SJSA1 (cell line): ENCODE results near the gene OST4. TPM values are rescaled to one million over a fixed set of nuclear protein-coding genes. Genes with fewer than 3 reads are reported as not detected.
"Not testable (repeated sequence)": the region's sequence is repeated elsewhere in the genome, so short reads cannot be mapped to it uniquely, and the experiment has no call there.

ENCODE experiments used
- DNase-seq, 2 experiments: peaks; one replicate each; pipeline ENCODE4 v3.0.0-alpha.2; 2015 to 2020; ENCODE audit warnings: low spot score in 2 of 2, low read depth in 1 of 2
- H3K27ac ChIP-seq: fragments of 250-450 bp; sonication (Bioruptor Pico); 2 replicates; pipeline ENCODE4 v1.5.1; 2020; ENCODE audit warnings: mild to moderate bottlenecking, moderate library complexity
- H3K27me3 ChIP-seq: fragments of 250-450 bp; sonication (Bioruptor Pico); replicated peaks from 2 replicates; pipeline ENCODE4 v1.5.1; 2020; ENCODE audit warnings: mild to moderate bottlenecking, moderate library complexity
- H3K36me3 ChIP-seq: fragments of 250-450 bp; sonication (Bioruptor Pico); 2 replicates; pipeline ENCODE4 v1.5.1; 2020; ENCODE audit warnings: mild to moderate bottlenecking
- H3K4me1 ChIP-seq: fragments of 250-450 bp; sonication (Bioruptor Pico); replicated peaks from 2 replicates; pipeline ENCODE4 v1.6.1; 2021; ENCODE audit warnings: mild to moderate bottlenecking
- H3K4me3 ChIP-seq: fragments of 250-450 bp; sonication (Bioruptor Pico); 2 replicates; pipeline ENCODE4 v1.5.1; 2020; ENCODE audit warnings: mild to moderate bottlenecking
- H3K9me3 ChIP-seq: fragments of 250-450 bp; sonication (Bioruptor Pico); replicated peaks from 2 replicates; pipeline ENCODE4 v1.5.1; 2020; ENCODE audit warnings: mild to moderate bottlenecking
- total RNA-seq: library from RNA; depleted of rRNA; stranded (reverse); fragments of >200 nt; shearing (Covaris generic); gene quantifications from 2 replicates; pipeline ENCODE4 v1.2.3, GENCODE V29; 2014

Gene OST4
- total RNA-seq, 1 experiment from 2014 or later = 322 TPM

DNA sequence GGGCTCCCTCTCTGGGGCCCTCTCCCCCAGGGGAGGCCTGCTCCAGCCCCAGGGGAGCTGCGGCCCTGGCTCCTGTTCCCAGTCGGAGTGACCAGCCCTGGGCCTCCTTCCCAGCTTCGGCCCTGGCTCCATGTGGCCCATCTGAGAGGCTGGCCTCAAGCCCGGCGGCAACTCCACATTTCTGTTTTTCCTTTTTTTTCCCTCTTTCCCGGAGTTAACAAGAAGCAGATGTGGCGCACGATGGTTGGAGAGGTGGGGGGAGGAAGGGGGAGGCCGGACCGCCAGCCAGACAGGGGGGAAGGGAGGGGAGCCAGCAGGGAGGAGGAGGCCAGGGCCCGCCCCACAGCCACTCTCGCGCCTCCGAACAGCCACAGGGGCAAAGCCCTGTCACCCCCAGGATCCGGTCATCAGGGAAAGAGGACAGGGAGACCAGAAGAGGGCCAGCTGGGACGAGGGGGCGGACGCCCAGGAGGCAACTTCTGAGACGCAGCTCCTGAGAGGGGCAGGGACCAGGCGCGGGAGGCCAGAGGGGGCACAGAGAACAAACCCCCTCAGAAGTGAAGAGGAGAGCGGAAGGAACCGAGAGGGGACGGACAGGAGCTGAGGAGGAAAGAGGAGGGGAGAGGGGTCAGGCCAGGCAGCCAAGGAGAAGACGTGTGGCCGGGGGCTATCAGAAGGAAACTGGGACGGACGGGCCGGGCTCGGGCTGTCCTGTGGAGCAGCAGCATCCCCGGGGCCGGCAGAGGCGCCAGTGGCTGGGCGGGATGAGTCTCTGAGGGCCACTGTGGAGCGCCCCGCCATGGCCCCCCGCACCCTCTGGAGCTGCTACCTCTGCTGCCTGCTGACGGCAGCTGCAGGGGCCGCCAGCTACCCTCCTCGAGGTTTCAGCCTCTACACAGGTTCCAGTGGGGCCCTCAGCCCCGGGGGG is 7.1 kb upstream of the OST4 start, which contains the start of gene EMILIN1:
TSS of gene EMILIN1 (plus strand) at position 349 of the 928 bp plus-strand sequence. CDS start at position 800, 451 bp downstream.
- no peaks in the 10 kb centered on the region for H3K27me3 ChIP-seq
- DNase-seq = peak; percentile 93 to 96
- peaks cover 59% of the 10 kb centered on the region for H3K4me1 ChIP-seq
- H3K36me3 ChIP-seq = peaks cover 32% of the 10 kb centered on the region
- no peaks in the 10 kb centered on the region for H3K9me3 ChIP-seq
- H3K27ac ChIP-seq = peak within 1 kb of the TSS; percentile 54
- peak within 1 kb of the TSS; percentile 52 for H3K4me3 ChIP-seq

GRCh38 chr2:27077231-27077630 is 5.8 kb upstream of the OST4 start:
- no peak for DNase-seq

DNA sequence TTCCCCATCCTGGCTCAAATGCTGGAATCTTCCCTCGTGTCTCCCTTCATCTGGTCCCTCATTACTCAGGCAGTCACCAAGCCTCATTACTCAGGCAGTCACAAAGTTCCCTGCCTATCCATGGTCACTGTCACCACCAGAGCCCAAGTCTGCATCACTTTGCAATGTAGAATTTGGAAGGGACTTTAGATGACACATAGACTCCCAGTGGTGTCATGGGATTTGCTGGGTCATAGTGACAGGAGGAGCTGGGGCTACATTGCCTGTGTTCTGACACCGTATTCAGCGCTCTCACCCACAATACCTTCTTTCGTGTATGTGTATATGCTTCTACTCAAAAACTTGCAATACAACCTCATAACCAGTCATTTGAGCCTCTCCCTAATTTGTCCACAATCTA is 4.9 kb upstream of the OST4 start:
- no peaks in the 10 kb centered on the region for H3K27me3 ChIP-seq
- no peak for DNase-seq
- peaks cover 14% of the 10 kb centered on the region for H3K36me3 ChIP-seq
- H3K27ac ChIP-seq = no peak overlapping the region
- H3K4me1 ChIP-seq = peaks cover 67% of the 10 kb centered on the region
- H3K4me3 ChIP-seq = no peak overlapping the region
- H3K9me3 ChIP-seq = no peaks in the 10 kb centered on the region

More at GRCh38 chr2:27077231-27077630, 5.8 kb upstream of the OST4 start:
- H3K4me3 ChIP-seq = no peak overlapping the region
- no peaks in the 10 kb centered on the region for H3K27me3 ChIP-seq
- peaks cover 67% of the 10 kb centered on the region for H3K4me1 ChIP-seq
- H3K9me3 ChIP-seq = no peaks in the 10 kb centered on the region
- no peak overlapping the region for H3K27ac ChIP-seq
- H3K36me3 ChIP-seq = peaks cover 21% of the 10 kb centered on the region

DNA sequence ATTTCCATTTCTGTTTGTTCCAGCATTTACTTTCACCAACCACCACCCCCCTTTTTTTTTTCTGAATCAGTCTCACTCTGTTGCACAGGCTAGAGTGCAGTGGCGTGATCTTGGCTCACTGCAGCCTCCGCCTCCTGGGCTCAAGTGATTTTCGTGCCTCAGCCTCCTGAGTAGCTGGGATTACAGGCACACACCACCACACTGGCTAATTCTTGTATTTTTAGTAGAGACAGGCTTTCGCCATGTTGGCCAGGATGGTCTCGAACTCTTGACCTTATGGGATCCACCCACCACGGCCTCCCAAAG is 4.1 kb upstream of the OST4 start:
- not testable (repeated sequence) for H3K9me3 ChIP-seq, DNase-seq, H3K27me3 ChIP-seq, H3K27ac ChIP-seq, H3K4me3 ChIP-seq
- Histone ChIP-seq H3K36me3 (peaks cover 17% of the 10 kb centered on the region), H3K4me1 (peaks cover 62% of the 10 kb centered on the region)

DNA sequence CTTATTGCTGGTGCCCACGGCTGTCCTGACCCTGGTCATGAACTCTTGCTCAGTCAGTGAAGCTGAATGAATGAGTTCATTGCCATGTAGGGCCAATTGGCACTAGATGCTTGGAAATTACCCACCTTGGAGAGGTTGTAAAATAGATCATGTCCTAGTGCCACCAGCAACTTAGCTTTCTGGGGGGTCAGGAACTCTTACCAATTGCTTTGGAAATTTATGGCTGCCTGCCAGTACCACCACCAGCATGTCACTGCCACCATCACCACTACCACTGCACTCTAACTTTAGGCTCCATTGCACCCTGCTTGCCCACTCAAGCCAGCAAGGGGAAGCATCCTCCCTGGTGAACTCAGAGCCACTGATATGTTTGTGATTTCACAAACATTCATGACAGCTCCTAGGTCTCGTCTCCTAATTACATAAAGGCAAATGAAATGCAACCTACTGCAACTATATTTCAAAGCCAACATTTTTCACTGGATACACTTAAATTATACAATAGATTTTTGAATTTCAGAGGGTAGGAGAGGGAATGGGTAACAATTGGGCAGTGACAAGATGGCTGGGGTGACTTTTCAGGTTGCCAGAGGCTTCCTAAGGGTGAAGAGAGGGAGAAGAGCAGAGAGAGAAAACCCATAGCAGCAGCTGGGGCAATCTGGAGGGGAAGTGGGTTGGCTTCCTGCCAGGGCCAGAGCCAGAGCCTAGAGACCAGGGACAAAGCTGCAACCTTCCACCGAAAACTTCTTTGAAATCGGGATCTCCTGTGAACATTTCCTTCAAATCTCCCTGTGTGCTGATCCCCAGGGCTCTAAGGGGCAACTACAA is 3.5 kb upstream of the OST4 start:
- no peak for DNase-seq
- Histone ChIP-seq H3K9me3 (no peaks in the 10 kb centered on the region), H3K4me1 (peaks cover 62% of the 10 kb centered on the region), H3K27ac (no peak overlapping the region), H3K36me3 (peaks cover 19% of the 10 kb centered on the region), H3K4me3 (no peak overlapping the region), H3K27me3 (no peaks in the 10 kb centered on the region)

GRCh38 chr2:27073782-27074181 is 2.3 kb upstream of the OST4 start:
- Histone ChIP-seq H3K4me1 (peaks cover 52% of the 10 kb centered on the region), H3K27me3 (no peaks in the 10 kb centered on the region), H3K4me3 (no peak overlapping the region), H3K27ac (no peak overlapping the region), H3K9me3 (no peaks in the 10 kb centered on the region), H3K36me3 (peaks cover 27% of the 10 kb centered on the region)
- DNase-seq = no peak

GRCh38 chr2:27072920-27073319 is 1.5 kb upstream of the OST4 start:
- peaks cover 43% of the 10 kb centered on the region for H3K4me1 ChIP-seq
- DNase-seq = no peak
- peaks cover 36% of the 10 kb centered on the region for H3K36me3 ChIP-seq
- H3K4me3 ChIP-seq = no peak overlapping the region
- H3K27ac ChIP-seq = no peak overlapping the region
- H3K9me3 ChIP-seq = no peaks in the 10 kb centered on the region
- H3K27me3 ChIP-seq = no peaks in the 10 kb centered on the region

DNA sequence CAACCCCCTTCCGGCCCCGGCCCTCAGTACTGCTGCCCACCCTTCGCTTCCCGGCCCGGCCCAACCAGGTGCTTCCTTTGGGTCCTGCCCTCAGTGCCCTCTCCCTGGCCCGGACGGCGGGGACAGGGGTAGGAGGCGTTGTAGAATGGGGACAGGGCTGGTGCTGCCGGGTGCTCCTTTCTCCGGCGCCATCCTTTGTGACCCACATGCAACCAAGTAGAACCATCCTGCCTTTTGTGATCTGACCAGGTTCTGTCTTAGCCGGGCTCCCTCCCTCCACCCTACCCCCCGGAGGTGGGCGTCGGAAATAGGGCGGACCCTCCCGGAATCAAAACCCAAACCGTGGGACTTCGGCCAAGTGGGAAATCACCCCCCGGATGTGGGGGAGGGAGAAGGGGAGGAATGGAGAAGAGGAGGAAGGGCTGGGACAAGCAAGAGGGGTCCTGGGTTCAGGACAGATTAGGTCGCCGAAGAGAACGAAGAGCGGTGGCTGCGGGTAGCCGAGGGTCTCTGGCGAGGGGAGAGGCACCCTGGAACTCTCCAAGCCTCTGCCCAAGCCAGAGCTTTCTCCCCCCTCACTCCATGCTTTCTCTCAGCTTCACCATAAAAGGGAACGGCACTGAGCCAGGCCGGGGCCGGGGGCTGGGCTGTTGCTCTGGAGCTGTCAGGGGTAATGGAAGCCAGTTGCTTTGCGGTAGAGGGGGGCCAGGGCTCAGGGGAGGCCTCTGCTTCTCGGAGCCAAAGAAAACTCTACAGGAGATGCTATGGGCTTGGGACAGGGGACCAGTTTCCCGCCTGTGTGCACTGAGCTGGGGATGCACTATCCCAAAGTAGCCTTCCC is 756 bp upstream of the OST4 start:
- H3K9me3 ChIP-seq = no peaks in the 10 kb centered on the region
- H3K36me3 ChIP-seq = peaks cover 43% of the 10 kb centered on the region
- peak overlapping the region; percentile 82 for H3K4me3 ChIP-seq
- peak; percentile 58 to 66 for DNase-seq
- H3K27ac ChIP-seq = peak overlapping the region; percentile 52
- H3K27me3 ChIP-seq = no peaks in the 10 kb centered on the region
- H3K4me1 ChIP-seq = peaks cover 38% of the 10 kb centered on the region

DNA sequence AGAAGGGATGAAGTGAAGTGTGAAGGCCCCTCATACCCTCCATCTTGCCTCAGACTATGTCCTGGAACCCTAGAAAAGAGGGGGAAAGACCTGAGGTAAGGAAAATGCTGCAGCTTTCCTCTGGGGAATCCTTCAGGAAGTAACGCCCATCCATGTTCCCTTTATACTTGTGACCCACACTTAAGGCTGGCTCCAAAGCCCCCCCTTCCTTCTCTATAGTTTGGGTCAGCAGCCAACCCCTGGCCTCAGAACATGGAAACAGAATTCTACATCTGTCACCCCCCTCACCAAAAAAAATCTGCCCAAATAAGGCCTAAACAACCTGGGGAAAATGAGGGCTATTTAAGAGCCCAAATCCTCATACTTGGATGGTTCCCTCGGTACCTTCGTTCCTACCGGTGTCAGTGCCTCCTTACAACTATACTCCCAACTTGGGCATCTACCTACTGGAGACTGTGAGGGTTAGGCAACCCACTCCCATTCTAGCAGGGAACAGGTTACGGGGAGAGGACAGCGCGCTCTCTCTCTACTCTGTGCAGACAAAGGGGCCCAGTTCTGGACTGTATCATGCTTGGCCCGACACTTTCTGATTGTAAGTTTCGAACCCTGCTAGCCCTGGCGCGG is 689 bp downstream of the OST4 start:
- Histone ChIP-seq H3K36me3 (peaks cover 55% of the 10 kb centered on the region), H3K4me3 (peak overlapping the region; percentile 82), H3K4me1 (peaks cover 38% of the 10 kb centered on the region), H3K9me3 (no peaks in the 10 kb centered on the region), H3K27me3 (no peaks in the 10 kb centered on the region), H3K27ac (peak overlapping the region; percentile 43)
- peak in 1 of 2 experiments; percentile 24 for DNase-seq

- no peak for DNase-seq
- no peak overlapping the region for H3K27ac ChIP-seq
- no peaks in the 10 kb centered on the region for H3K9me3 ChIP-seq
- H3K4me1 ChIP-seq = peaks cover 33% of the 10 kb centered on the region
- peaks cover 61% of the 10 kb centered on the region for H3K36me3 ChIP-seq
- H3K27me3 ChIP-seq = no peaks in the 10 kb centered on the region
- peak overlapping the region; percentile 82 for H3K4me3 ChIP-seq
Measured at GRCh38 chr2:27069961-27070618, 1.4 kb downstream of the OST4 start.

DNA sequence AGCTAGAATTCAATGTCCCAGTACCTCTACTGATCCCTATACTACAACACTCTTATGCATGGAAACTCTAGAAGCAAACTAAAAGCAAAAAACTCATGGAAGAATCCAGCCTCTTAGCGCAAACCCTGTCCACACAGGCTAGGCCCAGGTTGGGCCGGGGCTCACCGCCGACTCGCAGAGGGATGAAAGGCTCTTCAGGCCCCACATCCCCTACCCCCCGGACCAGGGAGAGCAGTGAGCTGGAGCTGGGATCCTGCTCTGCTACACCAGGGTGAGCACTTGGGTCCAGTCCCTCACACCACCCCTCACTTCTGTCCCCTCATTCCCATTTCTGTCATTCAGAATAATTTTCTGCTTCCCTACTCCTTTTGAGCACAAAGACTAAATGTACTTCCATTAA is 2.0 kb downstream of the OST4 start:
- no peak overlapping the region for H3K27ac ChIP-seq
- H3K9me3 ChIP-seq = no peaks in the 10 kb centered on the region
- peaks cover 26% of the 10 kb centered on the region for H3K4me1 ChIP-seq
- H3K36me3 ChIP-seq = peaks cover 64% of the 10 kb centered on the region
- no peak for DNase-seq
- no peak overlapping the region for H3K4me3 ChIP-seq
- H3K27me3 ChIP-seq = no peaks in the 10 kb centered on the region

- Histone ChIP-seq H3K9me3 (no peaks in the 10 kb centered on the region), H3K27me3 (no peaks in the 10 kb centered on the region), H3K4me1 (peaks cover 16% of the 10 kb centered on the region), H3K36me3 (peaks cover 77% of the 10 kb centered on the region), H3K27ac (no peak overlapping the region), H3K4me3 (no peak overlapping the region)
- DNase-seq = no peak
Measured at GRCh38 chr2:27067385-27067784, 4.1 kb downstream of the OST4 start.
